NCI-H446 (cell line): ENCODE measurements around the gene PEPD.

Source experiments
- DNase-seq, 2 experiments: peaks; one replicate each; lab custom pipeline; 2025; lab: John Stamatoyannopoulos, UW

The PEPD gene

GRCh38 chr19:33546656-33547055 is 25.1 kb upstream of the PEPD start:
- no peak for DNase-seq

GRCh38 chr19:33545217-33545981 is 23.8 kb upstream of the PEPD start:
- no peak for DNase-seq

- DNase-seq, result no peak
Measured at GRCh38 chr19:33535226-33535625, 13.6 kb upstream of the PEPD start.

- DNase-seq, result no peak
Measured at GRCh38 chr19:33532859-33533460, 11.4 kb upstream of the PEPD start.

- DNase-seq, result no peak
Measured at GRCh38 chr19:33530842-33531241, 9.3 kb upstream of the PEPD start.

- no peak for DNase-seq
Measured at GRCh38 chr19:33530296-33530695, 8.7 kb upstream of the PEPD start.

GRCh38 chr19:33529094-33529676 is 7.6 kb upstream of the PEPD start:
- no peak for DNase-seq

GRCh38 chr19:33528404-33528803 is 6.8 kb upstream of the PEPD start:
- no peak for DNase-seq

- no peak for DNase-seq
Measured at GRCh38 chr19:33527125-33527524, 5.5 kb upstream of the PEPD start.

- DNase-seq, result no peak
Measured at GRCh38 chr19:33524024-33524664, 2.6 kb upstream of the PEPD start.

- DNase-seq, result no peak
Measured at GRCh38 chr19:33523167-33523566, 1.6 kb upstream of the PEPD start.

- no peak for DNase-seq
Measured at GRCh38 chr19:33522371-33522662, 726 bp upstream of the PEPD start.

- no peak for DNase-seq
Measured at GRCh38 chr19:33520844-33521479, 629 bp downstream of the PEPD start.

GRCh38 chr19:33520048-33520643 is 1.4 kb downstream of the PEPD start:
- no peak for DNase-seq

GRCh38 chr19:33519416-33519815 is 2.2 kb downstream of the PEPD start:
- DNase-seq, result no peak

GRCh38 chr19:33518541-33518940 is 3.0 kb downstream of the PEPD start:
- DNase-seq, result no peak

GRCh38 chr19:33517922-33518321 is 3.7 kb downstream of the PEPD start:
- DNase-seq, result no peak

GRCh38 chr19:33515921-33516320 is 5.7 kb downstream of the PEPD start:
- no peak for DNase-seq

GRCh38 chr19:33514885-33515551 is 6.6 kb downstream of the PEPD start:
- no peak for DNase-seq

GRCh38 chr19:33513424-33513823 is 8.2 kb downstream of the PEPD start:
- no peak for DNase-seq

- no peak for DNase-seq
Measured at GRCh38 chr19:33512580-33513137, 8.9 kb downstream of the PEPD start.
